GM21737 (cell line): ENCODE measurements around the gene SLC2A5.

Source experiments
- ATAC-seq: cut with Tn5 transposase; IDR thresholded peaks from one replicate; pipeline ENCODE4 v1.9.1; 2021; ENCODE audit warnings: mild to moderate bottlenecking, moderate library complexity; ENCODE audit not compliant: unreplicated experiment

The SLC2A5 gene

GRCh38 chr1:9093581-9093980 is 24.1 kb upstream of the SLC2A5 start:
- no peak for ATAC-seq

GRCh38 chr1:9093091-9093490 is 23.7 kb upstream of the SLC2A5 start:
- ATAC-seq = no peak

GRCh38 chr1:9088807-9089206 is 19.4 kb upstream of the SLC2A5 start:
- no peak for ATAC-seq

GRCh38 chr1:9087411-9088125 is 18.1 kb upstream of the SLC2A5 start:
- ATAC-seq = no peak

- ATAC-seq = no peak
Measured at GRCh38 chr1:9086796-9087195, 17.4 kb upstream of the SLC2A5 start.

- no peak for ATAC-seq
Measured at GRCh38 chr1:9086045-9086444, 16.6 kb upstream of the SLC2A5 start.

- no peak for ATAC-seq
Measured at GRCh38 chr1:9085306-9085940, 16.0 kb upstream of the SLC2A5 start.

GRCh38 chr1:9084906-9085305 is 15.5 kb upstream of the SLC2A5 start:
- ATAC-seq = no peak

- ATAC-seq = no peak
Measured at GRCh38 chr1:9081473-9081872, 12.0 kb upstream of the SLC2A5 start.

- ATAC-seq = no peak
Measured at GRCh38 chr1:9080705-9081291, 11.4 kb upstream of the SLC2A5 start.

- ATAC-seq = peak; percentile 35
Measured at GRCh38 chr1:9079988-9080704, 10.7 kb upstream of the SLC2A5 start.

GRCh38 chr1:9078752-9079500 is 9.5 kb upstream of the SLC2A5 start:
- ATAC-seq = no peak

- ATAC-seq = peak; percentile 31
Measured at GRCh38 chr1:9078015-9078751, 8.7 kb upstream of the SLC2A5 start.

- ATAC-seq = no peak
Measured at GRCh38 chr1:9075022-9075421, 5.6 kb upstream of the SLC2A5 start.

GRCh38 chr1:9073143-9073542 is 3.7 kb upstream of the SLC2A5 start:
- no peak for ATAC-seq

- no peak for ATAC-seq
Measured at GRCh38 chr1:9071554-9072235, 2.3 kb upstream of the SLC2A5 start.

- no peak for ATAC-seq
Measured at GRCh38 chr1:9070486-9070885, 1.1 kb upstream of the SLC2A5 start.

- no peak for ATAC-seq
Measured at GRCh38 chr1:9068981-9069325, 482 bp downstream of the SLC2A5 start.

GRCh38 chr1:9066945-9067807 is 2.3 kb downstream of the SLC2A5 start:
- ATAC-seq = no peak
